Left forelimb (tissue), 1 donor: ENCODE measurements around the gene PLA2R1.

ENCODE experiments used
- DNase-seq: peaks from one replicate; pipeline ENCODE4 v3.0.0-alpha.2; 2018; ENCODE audit warnings: low spot score

PLA2R1 gene

GRCh38 chr2:159933727-159934049, 128.7 kb downstream of the PLA2R1 start:
- DNase-seq, result no peak

GRCh38 chr2:159933040-159933726, 129.2 kb downstream of the PLA2R1 start:
- no peak for DNase-seq

GRCh38 chr2:159926695-159927094, 135.7 kb downstream of the PLA2R1 start:
- no peak for DNase-seq

GRCh38 chr2:159925975-159926374, 136.4 kb downstream of the PLA2R1 start:
- DNase-seq, result no peak

DNA sequence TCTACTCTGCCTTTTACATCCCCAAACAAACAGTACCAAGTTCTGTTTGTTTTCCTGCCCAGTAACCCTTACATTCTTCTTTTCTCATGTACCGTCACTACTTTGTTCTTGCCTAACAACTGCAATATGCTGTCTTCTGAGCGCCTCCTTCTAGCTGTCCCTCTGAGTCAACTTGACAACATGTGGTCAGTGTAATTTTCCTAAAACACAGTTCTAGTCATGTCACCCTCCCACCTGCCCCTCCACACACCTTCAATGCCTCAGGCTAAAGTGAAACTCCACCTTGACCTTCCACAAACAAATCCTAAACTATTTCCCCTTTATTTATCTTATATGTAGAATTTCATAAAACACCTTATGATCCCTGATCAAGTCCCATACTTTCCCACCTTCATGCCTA, 139.9 kb downstream of the PLA2R1 start:
- DNase-seq, result no peak

- DNase-seq, result no peak
Measured at GRCh38 chr2:159921752-159922404, 140.5 kb downstream of the PLA2R1 start.

- no peak for DNase-seq
Measured at GRCh38 chr2:159916511-159916910, 145.9 kb downstream of the PLA2R1 start.

DNA sequence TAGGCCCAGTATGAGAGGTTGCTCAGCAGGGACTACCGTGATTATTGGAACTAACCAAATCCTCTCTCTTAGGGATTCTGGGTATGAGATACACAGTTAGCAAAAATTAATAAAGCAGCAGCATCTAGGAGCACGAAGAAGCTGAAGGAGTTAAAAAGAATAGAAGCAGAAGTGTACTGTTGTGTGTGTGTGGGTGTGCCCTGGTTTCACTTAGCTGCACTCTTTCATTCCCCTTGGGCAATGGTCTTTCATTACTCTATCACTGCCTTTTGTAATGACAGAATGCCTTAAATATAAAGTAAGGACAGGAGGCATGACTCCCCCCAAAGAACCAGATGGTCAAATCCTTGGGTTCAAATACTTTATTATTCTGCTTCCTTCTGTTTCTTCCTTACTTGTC, 148.5 kb downstream of the PLA2R1 start:
- no peak for DNase-seq

DNA sequence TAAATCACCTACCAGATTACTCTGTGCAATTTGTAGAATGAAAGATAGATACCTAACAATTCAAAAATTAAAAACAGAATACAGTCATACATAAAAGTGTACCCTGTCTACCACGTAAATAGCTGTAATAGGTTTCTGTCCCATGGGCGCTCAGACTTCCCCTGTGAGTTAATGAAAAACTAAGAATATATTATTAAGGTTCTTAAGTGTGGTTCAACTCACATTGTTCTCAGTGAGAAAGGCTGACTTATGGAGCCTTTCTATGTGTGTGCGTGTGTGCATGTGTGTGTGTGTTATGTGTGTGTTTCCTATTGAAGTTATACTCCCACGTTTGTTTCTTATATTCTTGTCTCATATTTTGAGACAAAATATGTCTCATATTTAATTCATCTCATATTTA, 149.8 kb downstream of the PLA2R1 start:
- no peak for DNase-seq

GRCh38 chr2:159910951-159911350, 151.5 kb downstream of the PLA2R1 start:
- DNase-seq, result no peak

- no peak for DNase-seq
Measured at GRCh38 chr2:159908623-159909022, 153.8 kb downstream of the PLA2R1 start.

DNA sequence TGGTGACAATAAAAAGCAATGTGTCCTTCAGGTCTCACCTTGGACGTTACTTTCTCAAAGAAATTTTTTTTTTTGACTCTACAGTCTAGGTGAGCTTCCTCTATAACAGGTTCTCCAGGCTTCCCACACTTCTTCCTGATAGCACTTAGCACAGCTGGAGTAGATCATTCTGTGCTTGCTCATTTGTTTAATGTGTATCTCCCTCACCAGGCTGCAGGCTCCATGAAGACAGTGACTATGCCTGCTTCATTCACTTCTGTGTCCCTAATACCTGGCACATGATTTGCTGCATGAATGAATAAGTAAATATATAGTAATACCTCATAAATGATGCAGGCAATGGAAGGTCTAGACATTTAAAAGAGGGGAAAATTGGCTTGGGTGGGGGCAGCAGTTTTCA, 154.5 kb downstream of the PLA2R1 start:
- no peak for DNase-seq

- DNase-seq, result no peak
Measured at GRCh38 chr2:159905926-159906714, 156.3 kb downstream of the PLA2R1 start.

GRCh38 chr2:159904959-159905305, 157.5 kb downstream of the PLA2R1 start:
- DNase-seq, result no peak

GRCh38 chr2:159904127-159904958, 158.1 kb downstream of the PLA2R1 start, which contains the start of gene LY75:
LY75 (minus strand) TSS chr2:159904756.
- no peak for DNase-seq

DNA sequence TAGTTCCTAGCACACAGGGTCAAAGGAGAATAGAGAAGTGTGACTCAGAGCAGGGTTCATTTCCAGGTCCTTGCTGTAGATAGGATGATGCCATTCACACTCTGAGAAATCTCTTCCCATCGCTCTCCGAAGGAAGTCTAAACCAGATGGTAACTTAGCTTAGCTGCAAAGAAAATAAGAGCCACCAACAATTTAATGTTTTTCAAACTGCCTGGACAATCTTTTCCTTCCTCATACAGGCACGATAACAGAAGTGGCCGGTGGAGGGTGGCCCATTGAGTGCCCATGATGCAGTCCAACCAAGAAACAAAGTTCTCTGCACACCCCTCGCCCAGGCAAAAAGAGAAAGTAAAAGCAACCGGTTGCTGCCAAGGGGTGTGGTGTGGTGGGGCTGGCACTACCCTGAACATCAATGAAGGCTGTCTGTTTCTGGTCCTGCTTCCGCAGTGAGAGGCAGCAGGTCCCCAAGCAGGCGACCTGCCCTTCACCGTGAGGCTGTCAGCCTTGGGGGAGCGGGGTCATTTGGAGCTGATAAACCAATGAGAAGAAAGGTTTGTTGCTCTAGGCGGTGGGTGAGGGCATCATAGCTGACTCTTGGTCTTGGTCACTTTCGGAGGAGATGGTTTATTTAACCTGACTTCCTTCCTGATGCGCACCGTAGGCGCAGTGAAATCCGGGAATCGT, 158.8 kb downstream of the PLA2R1 start:
- DNase-seq, result no peak

DNA sequence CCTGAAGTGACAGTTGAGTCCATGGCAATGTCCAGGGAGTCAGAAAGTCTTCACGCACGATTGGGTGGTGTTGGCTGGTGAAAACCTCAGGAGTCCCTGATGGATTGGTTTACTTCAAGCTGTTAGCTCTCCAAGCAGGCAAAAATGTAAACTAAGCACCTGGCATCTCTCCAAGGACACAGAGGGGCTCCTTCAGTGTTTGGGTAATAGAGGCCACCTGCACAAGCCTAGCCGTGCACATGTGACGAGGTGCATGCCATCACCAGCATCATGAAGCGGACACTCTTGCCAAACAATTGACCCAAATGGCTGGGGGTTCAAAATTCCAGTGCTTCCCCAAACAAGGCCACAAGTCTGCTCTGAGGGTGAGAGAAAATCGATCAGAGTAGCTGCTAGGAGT, 159.7 kb downstream of the PLA2R1 start:
- DNase-seq, result no peak

DNA sequence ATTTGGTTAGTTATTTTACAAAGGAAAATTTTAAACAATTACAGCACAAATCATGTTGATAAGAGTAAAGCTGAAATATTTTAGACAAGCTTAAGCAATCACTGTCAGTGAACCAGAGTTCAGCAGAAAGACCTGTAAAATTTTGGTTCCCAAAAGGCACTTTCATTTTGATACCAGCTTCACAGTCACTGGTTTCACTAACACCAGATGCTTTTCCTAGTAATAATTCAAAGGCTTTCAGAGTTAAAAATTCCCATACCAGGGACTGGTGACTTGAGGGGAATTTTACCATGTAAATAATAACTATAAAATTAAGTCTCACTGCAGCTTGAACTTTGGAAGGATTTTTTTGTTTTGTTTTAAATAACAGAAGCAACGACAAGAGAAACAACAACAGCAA, 162.1 kb downstream of the PLA2R1 start:
- DNase-seq, result no peak

DNA sequence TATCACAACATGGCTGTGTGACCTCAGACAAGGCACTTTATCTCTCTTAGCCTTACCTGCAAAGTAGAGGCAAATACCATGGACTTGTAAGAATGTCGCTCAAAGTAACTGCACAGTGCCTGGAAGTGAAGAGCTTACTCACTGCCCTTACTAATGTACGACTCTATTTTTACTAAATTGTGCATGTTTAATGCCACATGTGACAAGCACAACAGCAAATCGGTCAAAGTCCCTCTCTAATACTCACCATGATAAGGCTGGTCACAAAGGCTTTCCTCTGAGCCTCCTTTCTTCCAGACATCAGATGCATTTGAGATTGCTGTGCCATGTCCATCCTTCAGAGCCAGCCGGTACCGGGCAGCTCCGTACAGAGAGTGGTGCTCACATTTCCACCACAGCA, 164.0 kb downstream of the PLA2R1 start:
- no peak for DNase-seq

- DNase-seq, result no peak
Measured at GRCh38 chr2:159897720-159898119, 164.7 kb downstream of the PLA2R1 start.

DNA sequence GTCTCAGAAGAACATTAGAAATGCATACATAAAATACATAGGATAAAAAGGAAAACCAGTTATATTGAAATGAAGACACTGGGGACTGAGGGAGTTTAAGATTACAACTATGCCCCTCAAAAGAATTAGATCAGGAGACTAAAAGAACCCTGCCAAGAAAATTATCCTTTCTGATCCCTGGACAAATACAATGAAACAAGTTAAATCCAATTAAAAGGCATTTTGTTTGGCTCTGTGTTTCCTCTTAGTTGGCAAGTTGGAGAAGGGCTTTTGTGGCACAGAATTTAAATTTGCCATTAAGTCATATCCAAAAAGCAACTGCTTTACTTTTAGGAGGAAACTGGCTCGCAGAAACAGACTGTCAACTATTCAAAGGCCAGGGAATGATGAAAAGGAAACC, 165.3 kb downstream of the PLA2R1 start:
- no peak for DNase-seq
